WERI-Rb-1 (cell line): Measurements from ENCODE around the gene TCAIM.

ENCODE experiments used
- DNase-seq: peaks from one replicate; pipeline ENCODE4 v3.0.0-alpha.2; 2020
- H3K27ac ChIP-seq: fragments of 250-450 bp; sonication (Bioruptor Pico); 2 replicates; pipeline ENCODE4 v1.5.1; 2020; ENCODE audit warnings: mild to moderate bottlenecking, moderate library complexity
- H3K27me3 ChIP-seq: fragments of 250-450 bp; sonication (Bioruptor Pico); 2 replicates; pipeline ENCODE4 v1.5.1; 2021; ENCODE audit warnings: mild to moderate bottlenecking, low read depth, moderate library complexity; ENCODE audit not compliant: insufficient read depth, severe bottlenecking
- H3K36me3 ChIP-seq: fragments of 250-450 bp; sonication (Bioruptor Pico); 2 replicates; pipeline ENCODE4 v1.5.1; 2020; ENCODE audit warnings: mild to moderate bottlenecking, moderate library complexity
- H3K4me3 ChIP-seq: 2 replicates; pipeline ENCODE4 v1.5.1; 2011; ENCODE audit warnings: low read depth, mild to moderate bottlenecking, control low read depth, low read length
- H3K9me3 ChIP-seq: fragments of 250-450 bp; sonication (Bioruptor Pico); 2 replicates; pipeline ENCODE4 v1.5.1; 2021; ENCODE audit warnings: mild to moderate bottlenecking, moderate library complexity; ENCODE audit not compliant: severe bottlenecking
- CTCF ChIP-seq: IDR thresholded peaks from 2 replicates; pipeline ENCODE4 v1.5.1; 2011; ENCODE audit warnings: low read depth, mild to moderate bottlenecking, control low read depth, inconsistent platforms, low read length

The TCAIM gene

DNA sequence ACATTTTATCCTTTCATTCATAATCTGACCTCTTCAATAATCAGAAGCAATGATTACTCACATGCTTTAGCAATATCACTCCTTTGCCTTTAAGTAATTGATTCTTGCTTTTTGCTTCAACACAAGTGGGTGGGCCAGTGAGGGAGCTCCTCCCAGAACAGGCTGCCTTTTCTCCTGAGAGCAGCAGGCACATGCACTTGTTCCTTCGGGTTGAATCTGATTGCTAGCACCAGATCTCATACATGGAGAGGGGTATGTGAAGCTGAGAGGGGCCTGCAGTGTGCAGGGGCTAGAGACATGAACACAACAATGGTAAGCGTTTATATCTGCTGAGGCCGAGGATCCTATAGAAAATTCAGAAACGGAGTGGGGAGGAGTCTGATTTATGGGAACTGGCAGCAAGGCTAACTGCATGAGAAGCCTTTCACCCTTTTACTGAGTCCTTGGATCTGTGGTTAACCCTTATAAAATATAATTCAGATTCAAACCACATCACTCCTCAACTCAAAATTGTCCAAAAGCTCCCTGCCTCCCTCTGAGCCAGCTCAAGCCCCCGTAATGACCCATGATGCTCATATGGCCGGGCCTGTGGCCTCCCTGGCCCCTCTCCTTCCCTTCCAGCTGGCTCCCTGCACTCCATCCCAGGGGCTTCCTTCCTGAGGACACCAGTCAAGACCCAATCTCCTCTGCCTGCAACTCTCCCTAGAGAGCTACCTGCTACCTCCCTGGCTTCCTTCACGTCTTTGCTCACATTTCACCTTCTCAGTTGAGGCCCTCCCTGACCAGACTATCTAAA lies 106.5 kb downstream of the TCAIM start:
- TF ChIP-seq CTCF: no peak
- Histone ChIP-seq H3K27ac (no peak overlapping the region), H3K9me3 (no peaks in the 10 kb centered on the region), H3K27me3 (no peaks in the 10 kb centered on the region), H3K4me3 (no peak overlapping the region), H3K36me3 (peaks cover 73% of the 10 kb centered on the region)
- DNase-seq: no peak

GRCh38 chr3:44445786-44446185 lies 107.2 kb downstream of the TCAIM start:
- Histone ChIP-seq H3K4me3 (no peak overlapping the region), H3K9me3 (no peaks in the 10 kb centered on the region), H3K36me3 (peaks cover 80% of the 10 kb centered on the region), H3K27me3 (no peaks in the 10 kb centered on the region), H3K27ac (no peak overlapping the region)
- DNase-seq: no peak
- TF ChIP-seq CTCF: no peak

GRCh38 chr3:44446929-44447328 lies 108.4 kb downstream of the TCAIM start:
- Histone ChIP-seq H3K36me3 (peaks cover 89% of the 10 kb centered on the region), H3K4me3 (no peak overlapping the region)
- TF ChIP-seq CTCF: no peak

GRCh38 chr3:44451441-44451840 lies 112.9 kb downstream of the TCAIM start:
- Histone ChIP-seq H3K9me3 (no peaks in the 10 kb centered on the region), H3K27ac (no peak overlapping the region), H3K36me3 (peaks cover 94% of the 10 kb centered on the region), H3K27me3 (no peaks in the 10 kb centered on the region), H3K4me3 (no peak overlapping the region)
- TF ChIP-seq CTCF: no peak
- DNase-seq: no peak

More at GRCh38 chr3:44446929-44447328, 108.4 kb downstream of the TCAIM start:
- no peak for DNase-seq
- H3K27me3 ChIP-seq: no peaks in the 10 kb centered on the region
- H3K9me3 ChIP-seq: no peaks in the 10 kb centered on the region
- no peak overlapping the region for H3K27ac ChIP-seq

- TF ChIP-seq CTCF: no peak
- DNase-seq: no peak
- no peak overlapping the region for H3K27ac ChIP-seq
- no peak overlapping the region for H3K4me3 ChIP-seq
- H3K9me3 ChIP-seq: no peaks in the 10 kb centered on the region
- H3K36me3 ChIP-seq: peaks cover 84% of the 10 kb centered on the region
- H3K27me3 ChIP-seq: no peaks in the 10 kb centered on the region
Observed at GRCh38 chr3:44454258-44454657, 115.7 kb downstream of the TCAIM start.

GRCh38 chr3:44455318-44455717 lies 116.8 kb downstream of the TCAIM start:
- Histone ChIP-seq H3K27me3 (no peaks in the 10 kb centered on the region), H3K4me3 (no peak overlapping the region), H3K27ac (no peak overlapping the region), H3K36me3 (peaks cover 82% of the 10 kb centered on the region), H3K9me3 (no peaks in the 10 kb centered on the region)
- TF ChIP-seq CTCF: no peak
- no peak for DNase-seq
